GM23338 (cell line): Measurements from ENCODE around the gene TEKTIP1. TPM values are rescaled to one million over a fixed set of nuclear protein-coding genes. Genes with fewer than 3 reads are reported as not detected.

Experiments
- ATAC-seq: fragments of 200-7000 bp; cut with Tn5 transposase; 3 replicates; pipeline ENCODE4 v1.9.1; 2020
- DNase-seq: peaks from one replicate; pipeline ENCODE4 v3.0.0-alpha.2; 2015; ENCODE audit warnings: low spot score
- H2AFZ ChIP-seq: fragments of 200-600 bp; sonication (generic); 2 replicates; pipeline ENCODE4 v1.8.0; 2016; ENCODE audit warnings: antibody characterized with exemption, mild to moderate bottlenecking, moderate library complexity
- H3F3A ChIP-seq: fragments of 200-600 bp; sonication (generic); replicated peaks from 2 replicates; pipeline ENCODE4 v1.8.0; 2017; ENCODE audit warnings: antibody characterized with exemption, mixed run types, low read depth
- H3K27ac ChIP-seq: fragments of 200-600 bp; sonication (generic); 2 replicates; pipeline ENCODE4 v1.6.1; 2016; ENCODE audit warnings: low read depth
- H3K27me3 ChIP-seq: fragments of 200-600 bp; sonication (generic); 2 replicates; pipeline ENCODE4 v1.8.0; 2016; ENCODE audit warnings: mild to moderate bottlenecking, mixed run types, moderate library complexity; ENCODE audit not compliant: insufficient read depth
- H3K36me3 ChIP-seq: fragments of 200-600 bp; sonication (generic); 2 replicates; pipeline ENCODE4 v1.8.0; 2016; ENCODE audit warnings: mild to moderate bottlenecking; ENCODE audit not compliant: insufficient read depth
- H3K4me1 ChIP-seq: fragments of 200-600 bp; sonication (generic); 2 replicates; pipeline ENCODE4 v1.8.0; 2016; ENCODE audit warnings: mild to moderate bottlenecking, moderate library complexity; ENCODE audit not compliant: insufficient read depth
- H3K4me2 ChIP-seq: fragments of 200-600 bp; sonication (generic); 2 replicates; pipeline ENCODE4 v1.7.1; 2017; ENCODE audit warnings: mixed run types
- H3K4me3 ChIP-seq: fragments of 200-600 bp; sonication (generic); 2 replicates; pipeline ENCODE4 v1.6.1; 2016; ENCODE audit warnings: mixed run types
- H3K79me2 ChIP-seq: fragments of 200-600 bp; sonication (generic); replicated peaks from 2 replicates; pipeline ENCODE4 v1.8.0; 2017; ENCODE audit warnings: mild to moderate bottlenecking; ENCODE audit not compliant: insufficient read depth
- H3K9me2 ChIP-seq: fragments of 200-600 bp; sonication (generic); 2 replicates; pipeline ENCODE4 v1.8.0; 2017; ENCODE audit not compliant: insufficient read depth
- H4K20me1 ChIP-seq: fragments of 200-600 bp; sonication (generic); replicated peaks from 2 replicates; pipeline ENCODE4 v1.8.0; 2017; ENCODE audit warnings: mild to moderate bottlenecking; ENCODE audit not compliant: insufficient read depth
- H3K27ac Mint-ChIP-seq: 2 replicates; pipeline ENCODE4 v1.8.0; 2020; ENCODE audit warnings: inconsistent platforms, mild to moderate bottlenecking, moderate library complexity, mixed read lengths
- H3K27me3 Mint-ChIP-seq: 3 replicates; pipeline ENCODE4 v1.8.0; 2022; ENCODE audit warnings: low read depth, mild to moderate bottlenecking, moderate library complexity, mixed read lengths, inconsistent platforms; ENCODE audit not compliant: insufficient read depth, poor library complexity
- H3K36me3 Mint-ChIP-seq: 3 replicates; pipeline ENCODE4 v1.8.0; 2021; ENCODE audit warnings: low read depth, mild to moderate bottlenecking, inconsistent platforms, moderate library complexity, mixed read lengths
- H3K4me1 Mint-ChIP-seq: 3 replicates; pipeline ENCODE4 v1.8.0; 2020; ENCODE audit warnings: mild to moderate bottlenecking, inconsistent platforms, mixed read lengths
- H3K4me3 Mint-ChIP-seq: 3 replicates; pipeline ENCODE4 v1.8.0; 2021; ENCODE audit warnings: moderate library complexity, mild to moderate bottlenecking, inconsistent platforms, mixed read lengths
- H3K9me3 Mint-ChIP-seq: 3 replicates; pipeline ENCODE4 v1.8.0; 2020; ENCODE audit warnings: moderate library complexity, mild to moderate bottlenecking, inconsistent platforms, mixed read lengths
- ETS1 ChIP-seq: IDR thresholded peaks from 2 replicates; pipeline ENCODE4 v1.6.1; 2016; ENCODE audit warnings: antibody characterized with exemption
- JUNB ChIP-seq: IDR thresholded peaks from one replicate; pipeline ENCODE4 v1.6.1; 2016; ENCODE audit warnings: antibody characterized with exemption; ENCODE audit not compliant: unreplicated experiment
- STAT1 ChIP-seq: IDR thresholded peaks from one replicate; pipeline ENCODE4 v1.6.1; 2016; ENCODE audit warnings: antibody characterized with exemption; ENCODE audit not compliant: unreplicated experiment
- ZNF114 ChIP-seq: fragments of 250-450 bp; sonication (Bioruptor Pico); IDR thresholded peaks from 2 replicates; pipeline ENCODE4 v1.5.0; 2020; ENCODE audit warnings: mild to moderate bottlenecking, moderate library complexity
- ZNF462 ChIP-seq: fragments of 250-450 bp; sonication (Bioruptor Pico); IDR thresholded peaks from 2 replicates; pipeline ENCODE4 v1.5.0; 2020; ENCODE audit warnings: mild to moderate bottlenecking, moderate library complexity
- polyA plus RNA-seq: library from polyadenylated mRNA; unstranded; fragments of >200 nt; fragmentation: Nextera tagmentation; extraction: Ambion mirVana; gene quantifications from 2 replicates; pipeline ENCODE4 v1.2.1, GENCODE V29; 2016
- total RNA-seq: library from RNA; depleted of rRNA; stranded (reverse); fragments of >200 nt; shearing (Covaris generic); gene quantifications from 2 replicates; pipeline ENCODE4 v1.2.3, GENCODE V29; 2014

TEKTIP1 gene
- total and polyA plus RNA-seq, 2 experiments from 2014 or later, result not detected

GRCh38 chr19:3550947-3551791, 12.2 kb downstream of the TEKTIP1 start (continued):
- TF ChIP-seq ZNF462 (CRISPR knock-in tag), result no peak

- Histone ChIP-seq H3K36me3 (no peaks in the 10 kb centered on the region), H2AFZ (no peak overlapping the region), H3K27me3 (peaks cover 3% of the 10 kb centered on the region; the same call in 1 of the 2 replicates), H3K79me2 (peaks cover 17% of the 10 kb centered on the region), H3K27ac (no peak overlapping the region), H3F3A (no peaks in the 10 kb centered on the region), H4K20me1 (peaks cover 14% of the 10 kb centered on the region), H3K9me2 (no peaks in the 10 kb centered on the region), H3K4me2 (no peak overlapping the region), H3K4me1 (no peaks in the 10 kb centered on the region), H3K4me3 (no peak overlapping the region)
- peaks cover 21% of the 10 kb centered on the region for H3K27me3 Mint-ChIP-seq
- no peak for TF ChIP-seq JUNB
- TF ChIP-seq ETS1, result no peak
- no peak for TF ChIP-seq STAT1
- TF ChIP-seq ZNF114, result no peak
- ATAC-seq (no peak), DNase-seq (no peak)
- no peaks in the 10 kb centered on the region; the same call in 2 of the 3 replicates for H3K36me3 Mint-ChIP-seq
- no peak overlapping the region for H3K4me3 Mint-ChIP-seq
- H3K27ac Mint-ChIP-seq, result no peak overlapping the region; the same call in 1 of the 2 replicates
- no peaks in the 10 kb centered on the region for H3K9me3 Mint-ChIP-seq
- H3K4me1 Mint-ChIP-seq, result peaks cover 6% of the 10 kb centered on the region
Measured at GRCh38 chr19:3551792-3552095, 12.8 kb downstream of the TEKTIP1 start.
